AG08396 (cell line): ENCODE results near the gene TLE7.
A peak's percentile ranks its signal among the peaks of the same experiment; 100 is the strongest.

Source experiments
- DNase-seq: peaks from one replicate; pipeline ENCODE4 v3.0.0; 2012; ENCODE audit warnings: low spot score, mixed read lengths

Gene TLE7

DNA sequence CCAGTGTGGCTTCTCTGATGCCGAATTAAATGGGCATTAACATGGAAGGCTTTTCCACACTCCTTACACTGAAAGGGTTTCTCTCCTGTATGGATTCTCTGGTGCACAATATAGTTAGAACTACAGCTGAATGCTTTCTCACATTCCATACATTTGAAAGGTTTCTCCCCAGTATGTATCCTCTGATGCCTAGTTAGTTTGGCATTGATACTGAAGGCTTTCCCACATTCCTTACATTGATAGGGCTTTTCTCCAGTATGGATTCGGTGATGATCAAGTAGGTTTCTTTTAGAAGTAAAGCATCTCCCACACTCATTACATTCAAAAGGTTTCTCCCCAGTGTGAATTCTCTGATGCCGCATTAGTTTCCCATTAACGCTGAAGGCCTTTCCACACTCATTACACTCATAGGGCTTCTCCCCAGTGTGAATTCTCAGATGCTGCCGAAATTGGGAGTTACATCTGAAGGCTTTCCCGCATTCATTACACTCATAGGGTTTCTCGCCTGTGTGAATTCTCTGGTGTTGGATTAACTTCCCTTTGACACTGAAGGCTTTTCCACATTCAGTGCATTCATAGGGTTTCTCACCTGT is 6.5 kb upstream of the TLE7 start:
- no peak for DNase-seq

DNA sequence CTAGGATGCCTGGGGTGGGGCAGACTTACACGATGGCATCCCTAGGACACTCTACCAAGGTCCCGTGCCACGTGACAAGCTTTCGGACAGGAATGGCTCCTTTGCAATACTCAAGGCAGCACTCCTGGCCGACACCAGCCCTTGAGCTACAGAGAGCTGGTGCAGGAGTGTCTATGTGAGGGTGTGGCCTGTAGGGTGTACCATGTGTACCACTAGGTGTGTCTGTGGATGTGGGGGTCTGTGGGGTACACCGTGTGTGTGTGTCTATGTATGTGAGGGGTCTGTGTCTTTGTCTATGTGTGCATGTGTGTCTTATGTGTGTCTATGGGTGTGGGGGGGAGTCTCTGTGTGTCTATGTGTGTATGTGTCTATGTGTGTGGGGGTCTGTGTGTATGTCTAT is 1.9 kb upstream of the TLE7 start:
- DNase-seq = no peak

DNA sequence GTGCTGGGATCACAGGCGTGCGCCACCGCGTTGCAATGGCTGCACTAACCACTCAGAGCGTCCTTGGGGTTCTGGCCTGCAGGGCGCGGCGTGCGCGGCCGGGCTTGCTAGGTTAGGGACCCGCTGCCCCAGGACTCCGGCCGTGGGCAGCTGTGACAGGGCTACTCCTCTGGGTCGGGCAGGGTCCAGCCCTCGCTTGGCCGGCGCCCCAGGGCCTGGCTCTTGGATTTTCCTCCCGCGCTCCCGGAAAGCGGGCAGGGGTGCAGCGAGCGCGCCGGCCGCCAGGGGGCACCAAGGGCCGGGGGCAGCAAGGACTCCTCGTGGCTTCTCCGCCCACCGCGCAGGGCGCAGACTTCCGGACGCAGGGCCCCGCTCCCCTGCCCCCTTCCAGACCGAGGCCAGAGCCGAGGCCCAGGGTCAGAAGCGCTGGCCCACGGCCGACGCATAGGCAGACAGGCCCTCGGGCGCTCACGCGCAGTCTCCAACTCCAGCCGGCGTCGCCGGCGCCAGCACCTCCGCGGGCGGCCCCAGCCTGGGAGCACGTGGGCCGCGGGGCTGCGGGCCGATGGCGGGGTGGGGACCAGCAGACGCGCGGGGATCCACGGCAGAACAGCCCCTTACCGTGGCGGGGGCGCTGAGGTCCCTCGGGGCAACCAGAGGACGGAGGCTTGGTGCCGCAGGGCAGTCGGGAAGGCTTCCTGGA is 355 bp downstream of the TLE7 start:
- no peak for DNase-seq

DNA sequence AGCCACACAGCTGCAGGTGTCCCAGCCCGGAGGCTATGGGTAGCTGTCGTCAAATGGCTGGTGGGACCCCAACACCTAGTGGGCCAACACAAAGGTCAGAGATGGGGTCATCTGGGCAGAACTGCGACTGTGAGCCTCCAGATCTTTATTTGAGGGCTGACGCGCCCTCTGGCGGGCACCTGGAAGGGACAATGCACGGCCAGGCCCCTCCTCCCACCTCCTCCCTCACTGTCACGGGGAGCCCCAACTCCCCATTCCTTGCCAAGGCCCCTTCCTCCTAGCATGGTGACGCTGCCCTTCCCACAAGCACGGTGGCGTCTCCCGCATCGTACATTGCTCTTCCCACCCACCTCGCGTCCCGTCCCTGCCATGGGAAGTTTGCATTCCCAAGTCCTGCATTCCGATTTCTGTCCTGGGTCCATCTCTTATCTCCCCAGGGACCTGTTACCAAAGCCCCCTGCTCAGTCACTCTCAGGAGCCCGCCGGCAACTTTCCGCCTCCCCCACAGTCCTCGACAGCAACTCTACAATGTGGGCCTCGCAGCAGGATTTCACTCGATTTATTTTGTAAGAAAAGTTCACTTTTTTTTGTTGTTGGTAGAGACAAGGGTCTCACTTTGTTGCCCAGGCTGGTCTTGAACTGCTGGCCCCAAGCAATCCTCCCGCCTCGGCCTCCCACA is 1.0 kb downstream of the TLE7 start:
- no peak for DNase-seq

DNA sequence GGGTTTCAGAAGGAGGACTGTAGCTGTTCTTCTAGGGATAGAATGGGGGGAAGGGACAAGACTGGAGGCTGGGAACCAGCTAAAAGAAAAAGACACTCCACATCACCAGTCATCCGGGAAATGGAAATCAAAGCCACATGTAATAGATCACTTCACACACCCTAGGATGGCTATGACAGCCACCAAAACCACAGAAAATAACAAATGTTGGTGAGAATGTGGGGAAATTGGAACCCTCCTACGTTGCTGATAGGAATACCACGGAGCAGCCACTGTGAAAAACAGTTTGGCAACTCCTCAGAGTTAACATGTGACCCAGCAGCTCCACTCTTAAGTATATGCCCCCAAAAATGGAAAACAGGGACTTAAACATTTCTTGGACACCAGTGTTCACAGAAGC is 2.3 kb downstream of the TLE7 start:
- DNase-seq = no peak

DNA sequence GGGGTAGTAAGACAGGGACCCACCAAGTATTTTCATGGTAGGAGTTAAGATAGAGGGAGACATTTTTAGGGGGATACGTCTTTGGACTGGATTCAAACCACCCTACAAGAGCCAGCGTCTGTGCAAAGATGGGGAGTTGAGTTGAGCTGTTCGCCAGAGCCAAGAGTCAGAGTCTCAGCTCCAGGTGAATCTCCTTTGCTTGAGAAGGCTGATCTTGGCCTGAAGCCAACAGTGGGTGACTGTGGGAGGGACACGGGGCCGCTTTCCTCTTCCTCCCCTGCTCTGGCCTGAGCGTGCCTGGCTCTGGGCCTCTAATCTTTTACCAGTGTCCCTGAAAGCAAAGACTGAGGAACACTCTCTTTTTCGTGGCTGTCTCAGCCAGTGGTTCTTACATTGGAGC is 5.4 kb downstream of the TLE7 start:
- DNase-seq = no peak

DNA sequence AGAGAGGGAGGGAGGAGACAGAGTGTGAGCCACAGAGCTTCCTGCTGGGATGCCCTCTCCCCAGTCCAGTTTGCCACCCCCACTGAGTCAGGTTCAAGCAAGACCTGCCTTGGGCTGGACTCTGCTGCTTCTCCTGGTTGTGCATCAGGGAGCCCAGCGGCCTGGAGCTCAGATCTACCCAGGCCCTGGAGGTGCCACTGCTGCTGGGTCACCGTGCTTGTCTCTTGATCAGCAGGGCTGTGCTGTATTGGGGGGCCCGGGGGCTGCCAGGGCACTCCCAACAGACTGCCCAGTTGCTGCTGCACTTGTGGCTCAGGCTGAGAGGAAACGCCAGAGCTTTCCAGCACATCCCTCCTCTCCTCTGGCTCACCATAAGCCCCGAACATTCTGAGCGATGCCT is 8.9 kb downstream of the TLE7 start:
- no peak for DNase-seq

DNA sequence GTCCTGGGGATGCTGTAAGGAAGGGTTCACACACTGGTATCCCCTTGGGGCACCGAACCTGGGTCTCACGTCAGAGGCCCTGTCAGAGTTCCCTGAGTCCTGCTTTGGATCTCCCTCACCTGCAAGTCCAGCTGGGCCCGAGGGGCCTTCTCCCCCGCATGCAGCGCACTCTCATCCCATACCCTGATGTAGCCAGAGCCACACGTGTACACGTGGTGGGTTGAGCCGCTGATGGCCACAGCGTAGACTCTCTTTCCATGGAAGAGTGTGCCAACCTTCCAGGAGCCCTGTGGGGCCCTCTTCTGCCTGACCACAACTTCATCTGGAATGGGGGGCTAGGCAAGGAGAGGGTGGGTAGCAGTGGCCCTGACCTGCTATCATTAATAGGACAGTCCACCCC is 9.9 kb downstream of the TLE7 start:
- DNase-seq = no peak

DNA sequence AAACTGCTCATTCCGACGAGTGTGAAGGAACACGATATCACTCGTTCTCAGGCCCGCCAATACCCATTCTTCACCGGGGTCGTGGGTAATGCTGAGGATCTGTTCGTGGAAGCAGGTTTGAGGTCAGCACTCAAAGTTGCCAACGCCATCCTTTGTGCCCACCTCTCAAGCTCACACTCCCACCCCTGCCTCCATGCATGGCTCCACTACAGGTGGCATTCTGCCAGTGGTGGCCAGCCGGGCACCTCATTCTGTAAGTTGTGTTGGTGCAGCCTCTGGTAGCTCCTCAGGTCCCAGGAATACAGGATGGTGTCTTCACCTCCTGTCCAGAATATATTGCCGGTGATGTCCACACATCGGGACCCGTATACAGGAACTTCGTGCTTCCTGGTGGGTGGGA is 10.7 kb downstream of the TLE7 start:
- no peak for DNase-seq

DNA sequence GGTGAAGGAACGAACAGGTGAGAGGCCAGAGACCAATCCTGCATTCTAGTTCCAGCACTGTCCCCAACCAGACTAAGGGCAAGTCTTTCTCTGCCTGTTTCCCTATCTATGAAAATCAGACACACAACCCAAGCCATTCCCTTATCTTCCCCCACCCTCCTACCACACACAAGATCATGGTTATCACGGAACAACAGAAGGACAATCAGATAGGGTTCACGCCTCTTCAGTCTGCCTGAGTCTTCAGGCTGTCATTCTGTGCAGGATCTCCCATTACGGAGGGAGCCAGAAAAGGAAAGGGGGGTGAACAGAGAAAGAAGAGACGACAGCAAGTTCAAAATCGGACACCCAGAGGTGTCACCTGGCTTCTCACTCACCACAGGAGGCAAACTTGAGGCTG is 11.1 kb downstream of the TLE7 start:
- no peak for DNase-seq

DNA sequence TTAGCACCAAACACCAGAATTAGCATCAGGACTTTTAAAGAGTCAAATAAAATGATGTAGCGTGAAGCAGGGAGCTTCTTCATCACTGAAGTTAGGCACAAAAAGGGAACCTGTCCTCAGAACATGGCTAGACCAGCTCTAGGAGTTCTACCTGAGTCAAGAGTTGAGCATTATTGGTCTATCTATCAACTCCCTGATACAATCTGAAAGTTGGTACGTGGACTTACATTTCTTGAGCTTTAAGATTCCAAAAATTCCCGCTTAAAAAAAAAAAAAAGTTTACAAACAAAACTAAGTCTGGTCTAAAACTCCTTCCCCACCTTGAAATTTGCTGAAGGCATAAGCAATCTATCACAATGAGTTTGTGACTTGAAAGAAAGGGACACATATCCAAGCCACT is 12.3 kb downstream of the TLE7 start:
- no peak for DNase-seq

DNA sequence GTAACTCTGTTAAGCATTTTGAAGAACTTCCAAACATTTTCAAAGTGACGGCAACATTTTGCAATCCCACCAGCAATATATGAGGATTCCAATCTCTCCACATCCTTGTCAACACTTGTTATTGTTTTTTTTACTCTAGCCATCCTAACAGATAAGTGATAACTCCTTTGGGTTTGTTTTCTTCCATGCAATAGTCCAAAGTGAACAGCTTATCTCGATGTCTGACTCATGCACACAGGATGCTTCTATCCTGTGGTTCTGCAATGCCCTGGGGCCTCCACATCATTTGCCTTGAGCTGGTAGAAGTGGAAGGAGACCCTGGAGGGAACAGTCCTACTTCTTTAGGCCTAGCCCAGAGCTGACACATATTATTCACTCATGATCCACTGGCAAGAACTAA is 13.0 kb downstream of the TLE7 start:
- DNase-seq = no peak

DNA sequence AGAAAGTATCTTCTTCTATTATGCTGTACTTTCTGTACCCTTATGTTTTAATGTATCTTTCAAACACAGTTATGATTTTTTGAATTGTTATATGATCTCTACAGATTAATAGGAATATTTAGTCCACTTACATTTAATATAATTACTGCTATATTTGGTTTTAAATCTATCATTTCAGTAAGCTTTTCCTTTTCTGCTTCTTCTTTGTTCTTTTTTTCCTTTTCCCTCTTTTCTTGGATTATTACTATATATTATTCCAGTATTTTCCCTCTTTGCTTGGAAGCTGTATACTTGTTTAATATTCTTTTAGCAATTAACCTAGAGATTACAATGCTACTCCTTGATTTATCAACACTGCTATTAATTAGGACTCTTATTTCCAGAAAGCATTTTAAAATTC is 13.5 kb downstream of the TLE7 start:
- no peak for DNase-seq

DNA sequence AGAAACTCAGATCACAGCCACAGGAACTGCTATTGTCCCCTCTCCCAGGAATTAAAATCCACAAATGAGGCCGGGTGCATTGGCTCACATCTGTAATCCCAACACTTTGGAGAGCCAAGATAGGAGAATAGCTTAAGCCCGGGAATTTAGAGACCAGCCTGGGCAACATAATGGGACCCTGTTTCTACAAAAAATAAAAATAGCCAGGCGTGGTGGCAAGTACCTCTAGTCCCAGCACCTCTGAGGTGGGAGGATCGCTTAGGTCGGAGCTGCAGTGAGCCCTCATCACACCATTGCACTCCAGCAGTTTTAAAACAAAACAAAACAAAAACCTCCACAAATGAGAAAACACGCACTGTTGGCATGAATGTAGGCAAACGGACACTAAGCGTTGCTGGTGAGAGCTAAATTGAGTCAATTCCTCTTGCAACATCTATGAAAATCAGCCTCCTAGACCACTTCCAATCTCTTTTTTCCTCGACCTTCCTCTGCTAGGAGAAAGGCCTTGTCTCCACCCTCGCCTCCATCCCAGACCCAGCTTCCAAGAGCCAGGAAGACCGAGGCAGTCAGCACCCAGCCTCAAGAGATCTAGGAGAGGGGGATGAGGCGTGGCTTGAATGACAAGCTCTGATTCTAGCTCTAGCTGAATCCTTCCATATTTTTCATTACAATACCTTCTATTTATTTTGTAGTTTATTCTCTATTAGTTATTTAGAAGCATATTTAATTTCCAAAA is 14.8 kb downstream of the TLE7 start:
- no peak for DNase-seq

DNA sequence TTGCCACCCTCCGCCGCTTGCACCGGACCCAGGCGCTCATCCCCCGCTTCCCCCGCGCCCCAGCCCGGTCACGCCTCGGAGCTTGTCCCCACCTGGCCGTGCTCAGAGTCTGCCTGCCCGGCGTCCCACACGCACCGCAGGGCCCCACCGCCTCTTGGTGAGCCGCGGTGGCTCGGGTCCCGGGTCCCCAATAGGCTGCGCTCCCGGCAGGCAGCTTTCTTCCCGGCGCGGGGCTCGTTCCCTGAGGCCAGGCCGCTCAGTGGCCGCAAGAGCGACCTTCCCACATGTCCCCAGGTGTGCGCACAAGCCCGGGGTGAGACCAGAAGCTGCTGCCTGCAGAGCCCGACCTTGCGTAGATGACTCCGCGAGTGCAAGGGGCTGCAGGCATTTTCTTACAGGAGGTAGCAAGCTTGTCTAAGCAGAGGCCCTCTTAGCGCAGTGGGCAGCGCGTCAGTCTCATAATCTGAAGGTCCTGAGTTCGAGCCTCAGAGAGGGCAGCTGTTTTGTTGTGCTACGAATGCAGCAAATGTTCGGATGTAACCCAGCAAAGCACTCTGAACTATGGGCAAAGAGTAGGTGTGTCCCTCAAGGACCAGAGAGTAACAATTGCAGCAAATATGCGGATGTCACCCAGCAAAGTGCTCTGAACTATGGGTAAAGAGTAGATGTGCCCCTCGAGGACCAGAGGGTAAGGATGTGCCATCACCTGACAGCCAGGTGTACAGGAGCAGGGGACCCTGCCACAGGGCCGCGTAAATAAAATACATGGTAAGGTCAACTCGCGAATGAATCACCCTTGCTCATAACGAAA is 15.6 kb downstream of the TLE7 start:
- peak; percentile 81 for DNase-seq

DNA sequence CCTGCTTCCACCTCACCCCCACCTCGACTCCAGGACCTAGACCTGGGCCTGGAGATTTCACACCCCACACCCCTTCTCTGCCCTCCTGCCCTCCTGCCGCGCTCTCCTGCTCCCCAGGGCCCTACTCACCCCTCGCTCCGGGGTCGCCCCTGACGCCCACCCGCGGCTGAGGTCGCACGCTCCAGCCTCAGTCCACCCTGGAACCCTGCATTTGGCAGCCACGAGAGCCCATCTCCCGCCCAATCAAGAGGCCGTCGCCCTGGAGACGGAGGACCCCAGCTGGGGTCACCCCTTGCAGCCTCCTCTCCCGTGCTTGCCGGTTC is 16.1 kb downstream of the TLE7 start:
- DNase-seq = no peak

DNA sequence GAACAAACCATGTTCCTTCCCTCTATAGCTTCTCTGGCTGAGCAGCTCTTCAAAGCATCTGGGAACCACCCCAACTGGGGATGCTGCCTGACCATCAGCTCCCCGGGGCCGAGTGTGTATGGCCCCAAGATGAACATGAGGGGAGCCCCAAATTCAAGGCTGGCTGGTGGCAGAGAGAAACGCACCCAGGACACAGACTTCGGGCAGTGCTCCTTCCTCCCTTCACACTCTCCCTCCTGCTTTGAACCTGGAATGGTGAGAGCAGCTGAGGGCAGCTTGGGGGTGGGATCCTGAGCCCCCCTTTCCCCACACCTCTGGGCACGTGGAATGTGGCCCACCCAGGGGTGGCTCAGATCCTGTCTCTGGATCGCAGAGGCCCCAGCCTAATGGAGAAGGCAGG is 17.2 kb downstream of the TLE7 start:
- no peak for DNase-seq

DNA sequence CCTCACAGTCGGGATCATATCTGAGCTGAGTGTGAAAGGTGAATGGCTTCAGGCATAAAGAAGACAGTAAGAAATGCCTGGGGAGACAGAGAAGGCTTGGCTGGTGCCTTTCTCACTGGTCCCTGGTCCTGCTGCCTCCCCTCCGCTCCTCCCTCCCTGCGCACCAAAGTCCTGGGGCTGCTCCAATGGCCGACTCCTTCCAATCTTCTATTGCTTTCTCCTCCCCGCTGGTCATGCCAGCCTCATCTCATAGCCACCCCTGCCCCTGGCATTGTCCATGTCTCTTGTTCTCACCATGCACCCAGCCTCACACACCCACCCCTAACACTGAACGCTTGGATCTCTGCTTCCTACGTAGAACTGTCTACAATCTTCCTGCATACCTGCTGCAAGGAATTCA is 18.0 kb downstream of the TLE7 start:
- DNase-seq = no peak

DNA sequence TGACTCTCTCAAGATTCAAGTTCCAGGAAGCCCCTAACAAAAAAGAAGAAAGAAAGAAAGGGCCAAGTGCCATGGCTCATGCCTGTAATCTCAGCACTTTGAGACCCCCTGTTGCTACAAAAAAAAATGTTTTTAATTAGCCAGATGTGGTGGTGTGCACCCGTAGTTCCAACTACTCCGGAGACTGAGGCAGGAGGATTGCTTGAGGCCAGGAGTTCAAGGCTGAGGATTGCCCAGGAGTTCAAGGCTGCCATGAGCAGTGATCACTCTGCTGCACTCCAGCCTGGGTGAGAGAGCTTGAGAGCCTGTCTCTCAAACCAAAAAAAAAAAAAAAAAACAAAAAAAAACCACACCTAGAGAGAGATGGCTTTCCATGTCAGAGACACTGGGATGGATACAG is 18.8 kb downstream of the TLE7 start:
- DNase-seq = no peak

DNA sequence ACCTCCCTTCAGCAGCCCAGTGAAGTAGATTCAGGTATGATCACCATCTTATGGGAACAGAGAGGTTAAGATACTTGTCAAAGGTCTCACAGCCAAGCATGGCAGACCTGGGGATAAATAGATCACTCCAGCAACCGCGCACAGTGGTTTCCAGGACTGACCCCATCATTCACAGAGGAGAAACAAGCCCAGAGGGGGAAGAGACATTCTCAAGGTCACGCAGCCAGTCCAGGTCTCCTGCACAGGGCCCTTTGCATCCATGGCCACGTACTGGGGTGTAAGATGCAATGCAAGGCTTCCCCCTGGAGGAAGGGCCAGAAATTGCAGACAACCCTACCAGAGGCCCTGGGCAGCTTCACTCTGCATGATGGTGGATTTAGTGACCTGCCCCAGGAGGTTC is 19.9 kb downstream of the TLE7 start:
- no peak for DNase-seq

DNA sequence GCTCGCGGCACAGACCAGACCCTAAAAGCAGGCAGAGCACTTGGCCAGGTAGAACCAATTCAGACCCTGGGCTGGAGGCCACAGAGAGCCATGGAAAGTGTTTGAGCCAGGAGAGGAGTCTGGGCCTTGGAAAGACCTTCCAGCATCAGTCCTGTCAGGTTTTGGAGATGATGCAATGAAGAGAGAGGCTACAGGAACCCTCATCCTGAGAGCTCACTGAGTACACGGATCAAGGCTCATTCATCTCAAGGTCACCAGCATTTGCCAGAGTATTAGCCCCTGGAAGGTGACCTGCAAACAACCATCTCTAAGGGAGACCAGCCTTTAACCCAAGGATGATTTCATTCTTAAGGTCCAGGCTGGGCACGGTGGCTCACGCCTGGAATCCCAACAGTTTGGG is 27.8 kb downstream of the TLE7 start:
- DNase-seq = no peak

DNA sequence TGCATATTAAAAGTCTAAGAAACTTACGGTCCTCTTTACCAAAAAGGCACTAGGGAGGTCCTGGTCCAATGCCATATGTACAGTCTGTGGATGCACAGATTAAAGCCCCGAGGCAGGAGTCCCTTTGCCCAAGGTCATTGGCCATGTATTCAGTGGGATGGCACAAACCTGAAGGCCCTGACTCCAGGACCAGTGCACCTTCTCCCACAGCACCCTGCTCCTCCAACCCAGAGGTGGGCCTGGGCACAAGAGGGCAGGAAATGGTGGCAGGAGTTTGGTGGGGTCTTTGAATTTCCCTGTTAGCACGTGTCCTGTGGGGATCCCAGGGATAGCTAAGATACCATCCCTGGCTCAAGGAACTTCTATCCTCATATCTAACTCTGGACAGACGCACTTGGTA is 28.5 kb downstream of the TLE7 start:
- no peak for DNase-seq
